Activated CD8-positive, alpha-beta T cell treated with anti-CD3 and anti-CD28 coated beads for 36 hours (primary cell): Measurements from ENCODE around the gene ANKH. TPM values are rescaled to one million over a fixed set of nuclear protein-coding genes. Genes with fewer than 3 reads are reported as not detected.

Source experiments
- ATAC-seq: fragments of 200-7000 bp; cut with Tn5 transposase; one replicate; pipeline ENCODE4 v1.10.0; 2021; ENCODE audit warnings: mild to moderate bottlenecking, moderate library complexity
- CTCF ChIA-PET: fragments of 350-600 bp; sonication (Branson Sonifier 250); formaldehyde crosslinking; loops from one replicate; lab custom pipeline; 2021; ENCODE audit warnings: antibody characterized with exemption; lab: Charles Lee
- POLR2A ChIA-PET: fragments of 350-600 bp; sonication (Branson Sonifier 250); formaldehyde crosslinking; loops from one replicate; lab custom pipeline; 2021; ENCODE audit warnings: antibody characterized with exemption; lab: Charles Lee
- DNase-seq: peaks from one replicate; pipeline ENCODE4 v3.0.0-alpha.2; 2020
- H3K27ac Mint-ChIP-seq: one replicate; pipeline ENCODE4 v1.8.0; 2021; ENCODE audit warnings: mild to moderate bottlenecking, mixed read lengths
- H3K27me3 Mint-ChIP-seq: one replicate; pipeline ENCODE4 v1.8.0; 2021; ENCODE audit warnings: mixed read lengths
- H3K36me3 Mint-ChIP-seq: one replicate; pipeline ENCODE4 v1.8.0; 2021; ENCODE audit warnings: low read depth, mixed read lengths
- H3K4me1 Mint-ChIP-seq: one replicate; pipeline ENCODE4 v1.8.0; 2021; ENCODE audit warnings: low read depth, mixed read lengths
- H3K4me3 Mint-ChIP-seq: one replicate; pipeline ENCODE4 v1.8.0; 2021; ENCODE audit warnings: mild to moderate bottlenecking, moderate library complexity, mixed read lengths
- H3K9me3 Mint-ChIP-seq: one replicate; pipeline ENCODE4 v1.8.0; 2021; ENCODE audit warnings: mixed read lengths
- CTCF ChIP-seq: fragments of 200-600 bp; IDR thresholded peaks from one replicate; pipeline ENCODE4 v1.8.0; 2022; ENCODE audit warnings: antibody characterized with exemption, mild to moderate bottlenecking
- intact Hi-C: fragments of 100-400 bp; cut with micrococcal nuclease; formaldehyde crosslinking; loops from one replicate; pipeline ENCODE4 v1.10.0; 2022
- total RNA-seq, 2 experiments: library from RNA; stranded (reverse); gene quantifications; one replicate each; pipeline ENCODE4 v1.2.3, GENCODE V29; 2021

Gene ANKH
- total RNA-seq, 2 experiments from 2014 or later, result 85.4 to 87.2 TPM

- ATAC-seq (no peak), DNase-seq (peak; percentile 36)
- H3K27me3 Mint-ChIP-seq, result no peaks in the 10 kb centered on the region
- H3K36me3 Mint-ChIP-seq, result peaks cover 14% of the 10 kb centered on the region
- H3K9me3 Mint-ChIP-seq, result no peaks in the 10 kb centered on the region
- no peak for TF ChIP-seq CTCF
- intact Hi-C loops, result loop anchor here (5.0 kb wide), 3 partner anchors 124 to 206 kb away; no protein-coding TSS in a partner anchor
- ChIA-PET CTCF (interaction anchor here (0.6 to 1.8 kb wide), 10 partner anchors 13 to 594 kb away, joined by 3 to 7 read pairs (median 3); no protein-coding TSS in a partner anchor), POLR2A (interaction anchor here (0.6 to 1.6 kb wide), 5 partner anchors 11 to 120 kb away, joined by 3 to 5 read pairs (median 3); no protein-coding TSS in a partner anchor)
- no peak overlapping the region for H3K27ac Mint-ChIP-seq
- H3K4me1 Mint-ChIP-seq, result peaks cover 23% of the 10 kb centered on the region
- peak overlapping the region; percentile 80 for H3K4me3 Mint-ChIP-seq
These were observed 1.5 kb upstream of the ANKH start for GRCh38 chr5:14873093-14873492.

- peak; percentile 41 for ATAC-seq
- no peaks in the 10 kb centered on the region for H3K9me3 Mint-ChIP-seq
- peaks cover 28% of the 10 kb centered on the region for H3K4me1 Mint-ChIP-seq
- peak; percentile 82 for DNase-seq
- TF ChIP-seq CTCF, result peak; percentile 28
- peaks cover 17% of the 10 kb centered on the region for H3K36me3 Mint-ChIP-seq
- H3K27me3 Mint-ChIP-seq, result no peaks in the 10 kb centered on the region
- POLR2A ChIA-PET, result interaction anchor here (0.6 to 2.8 kb wide), 6 partner anchors 10 to 121 kb away, joined by 3 to 13 read pairs (median 3); no protein-coding TSS in a partner anchor
- peak overlapping the region; percentile 80 for H3K4me3 Mint-ChIP-seq
- peak overlapping the region; percentile 88 for H3K27ac Mint-ChIP-seq
- CTCF ChIA-PET, result interaction anchor here (0.7 to 2.8 kb wide), 11 partner anchors 13 to 187 kb away, joined by 3 to 12 read pairs (median 3); no protein-coding TSS in a partner anchor
- intact Hi-C loops, result loop anchor here (5.0 kb wide), 3 partner anchors 125 to 205 kb away; no protein-coding TSS in a partner anchor
These were observed 752 bp upstream of the ANKH start for GRCh38 chr5:14872070-14872989.

GRCh38 chr5:14870337-14871213 is 1.0 kb downstream of the ANKH start:
- Mint-ChIP-seq H3K4me1 (peaks cover 35% of the 10 kb centered on the region), H3K4me3 (peak overlapping the region; percentile 90), H3K27ac (peak overlapping the region; percentile 90), H3K36me3 (peaks cover 17% of the 10 kb centered on the region), H3K9me3 (no peaks in the 10 kb centered on the region), H3K27me3 (no peaks in the 10 kb centered on the region)
- CTCF ChIA-PET, result interaction anchor here (0.6 to 2.8 kb wide), 15 partner anchors 14 to 163 kb away, joined by 3 to 15 read pairs (median 3); no protein-coding TSS in a partner anchor
- POLR2A ChIA-PET, result interaction anchor here (0.6 to 2.8 kb wide), 15 partner anchors 9 to 282 kb away, joined by 3 to 13 read pairs (median 4); no protein-coding TSS in a partner anchor
- TF ChIP-seq CTCF, result no peak
- intact Hi-C loops, result loop anchor here (1.0 to 5.0 kb wide), 5 partner anchors 54 to 203 kb away; no protein-coding TSS in a partner anchor
- peak; percentile 29 for ATAC-seq
- DNase-seq, result peak; percentile 75

GRCh38 chr5:14869668-14870164 is 1.9 kb downstream of the ANKH start:
- no peaks in the 10 kb centered on the region for H3K27me3 Mint-ChIP-seq
- ChIA-PET CTCF (interaction anchor here (0.6 to 2.8 kb wide), 12 partner anchors 15 to 162 kb away, joined by 3 to 15 read pairs (median 4); no protein-coding TSS in a partner anchor), POLR2A (interaction anchor here (0.6 to 2.8 kb wide), 10 partner anchors 8 to 161 kb away, joined by 3 to 13 read pairs (median 4); no protein-coding TSS in a partner anchor)
- no peaks in the 10 kb centered on the region for H3K9me3 Mint-ChIP-seq
- intact Hi-C loops, result loop anchor here (1.0 to 5.0 kb wide), 5 partner anchors 55 to 202 kb away; no protein-coding TSS in a partner anchor
- H3K36me3 Mint-ChIP-seq, result peaks cover 17% of the 10 kb centered on the region
- ATAC-seq (peak; percentile 40), DNase-seq (peak; percentile 64)
- H3K4me3 Mint-ChIP-seq, result peak overlapping the region; percentile 90
- TF ChIP-seq CTCF, result no peak
- H3K27ac Mint-ChIP-seq, result peak overlapping the region; percentile 90
- H3K4me1 Mint-ChIP-seq, result peaks cover 36% of the 10 kb centered on the region
